Neural cell (in vitro differentiated cells): ENCODE results near the gene GRM5. TPM values are rescaled to one million over a fixed set of nuclear protein-coding genes. Genes with fewer than 3 reads are reported as not detected.
"Not testable (repeated sequence)": the region's sequence is repeated elsewhere in the genome, so short reads cannot be mapped to it uniquely, and the experiment has no call there.

ENCODE experiments used
- H2AFZ ChIP-seq: fragments of 200-600, 300-800 bp; sonication (generic), shearing (Covaris generic); 2 replicates; pipeline ENCODE4 v1.6.0; 2014; ENCODE audit warnings: low read depth, mild to moderate bottlenecking, antibody characterized with exemption, low read length, moderate library complexity
- H3F3A ChIP-seq: fragments of 200-600 bp; shearing (Covaris generic); 2 replicates; pipeline ENCODE4 v1.6.1; 2016; ENCODE audit warnings: mild to moderate bottlenecking, moderate library complexity, mixed read lengths, antibody characterized with exemption, low read length; ENCODE audit not compliant: insufficient read depth, poor library complexity, severe bottlenecking
- H3K27ac ChIP-seq: fragments of 200-600, 300-800 bp; sonication (generic), shearing (Covaris generic); 2 replicates; pipeline ENCODE4 v1.5.1; 2014; ENCODE audit warnings: mild to moderate bottlenecking, low read length, moderate library complexity
- H3K27me3 ChIP-seq: fragments of 300-800, 200-600 bp; sonication (generic), shearing (Covaris generic); 2 replicates; pipeline ENCODE4 v1.6.0; 2014; ENCODE audit warnings: mild to moderate bottlenecking, low read depth, low read length, moderate library complexity; ENCODE audit not compliant: insufficient read depth
- H3K36me3 ChIP-seq: fragments of 300-800, 200-600 bp; sonication (generic), shearing (Covaris generic); 2 replicates; pipeline ENCODE4 v1.5.1; 2014; ENCODE audit warnings: mild to moderate bottlenecking, antibody characterized with exemption, low read length, moderate library complexity; ENCODE audit not compliant: insufficient read depth
- H3K4me2 ChIP-seq: fragments of 300-800, 200-600 bp; sonication (generic), shearing (Covaris generic); 2 replicates; pipeline ENCODE4 v1.6.0; 2014; ENCODE audit warnings: mild to moderate bottlenecking, low read length
- H3K4me3 ChIP-seq: fragments of 300-800, 200-600 bp; sonication (generic), shearing (Covaris generic); 2 replicates; pipeline ENCODE4 v1.5.1; 2014; ENCODE audit warnings: mild to moderate bottlenecking, low read length, moderate library complexity
- H3K79me2 ChIP-seq: fragments of 200-600 bp; shearing (Covaris generic); replicated peaks from 2 replicates; pipeline ENCODE4 v1.6.0; 2014; ENCODE audit warnings: mild to moderate bottlenecking, low read length, moderate library complexity; ENCODE audit not compliant: insufficient read depth
- H3K9ac ChIP-seq: fragments of 300-800, 200-600 bp; sonication (generic), shearing (Covaris generic); 2 replicates; pipeline ENCODE4 v1.6.1; 2016; ENCODE audit warnings: mild to moderate bottlenecking, low read length, mixed read lengths
- H3K9me2 ChIP-seq: fragments of 200-600 bp; shearing (Covaris generic); 2 replicates; pipeline ENCODE4 v1.6.1; 2016; ENCODE audit warnings: mild to moderate bottlenecking, low read length, mixed read lengths; ENCODE audit not compliant: insufficient read depth
- H3K9me3 ChIP-seq: fragments of 200-600, 300-800 bp; sonication (generic), shearing (Covaris generic); 2 replicates; pipeline ENCODE4 v1.6.1; 2016; ENCODE audit warnings: mild to moderate bottlenecking, mixed run types, low read length, moderate library complexity, mixed read lengths
- H4K20me1 ChIP-seq: fragments of 200-600 bp; shearing (Covaris generic); 2 replicates; pipeline ENCODE4 v1.6.1; 2016; ENCODE audit warnings: mild to moderate bottlenecking, mixed run types; ENCODE audit not compliant: insufficient read depth
- EP300 ChIP-seq: fragments of 450-650 bp; conservative IDR thresholded peaks from 2 replicates; pipeline ENCODE4 v1.6.1; 2014; ENCODE audit warnings: antibody characterized with exemption, mild to moderate bottlenecking, moderate library complexity; ENCODE audit not compliant: poor library complexity, severe bottlenecking
- EZH2 ChIP-seq: fragments of 200-600, 300-800 bp; shearing (Covaris generic), sonication (generic); IDR thresholded peaks from 2 replicates; pipeline ENCODE4 v1.6.1; 2014; ENCODE audit warnings: antibody characterized with exemption, low read length, borderline replicate concordance, mild to moderate bottlenecking; ENCODE audit not compliant: insufficient read depth, poor library complexity, severe bottlenecking
- MXI1 ChIP-seq: fragments of 450-650 bp; conservative IDR thresholded peaks from 2 replicates; pipeline ENCODE4 v1.6.1; 2014; ENCODE audit warnings: antibody characterized with exemption, mild to moderate bottlenecking; ENCODE audit not compliant: poor library complexity, severe bottlenecking
- POLR2AphosphoS5 ChIP-seq: IDR thresholded peaks from 2 replicates; pipeline ENCODE4 v1.6.1; 2012
- RAD21 ChIP-seq: fragments of 450-650 bp; conservative IDR thresholded peaks from 2 replicates; pipeline ENCODE4 v1.6.1; 2014; ENCODE audit warnings: antibody characterized with exemption, mild to moderate bottlenecking, moderate library complexity
- SMC3 ChIP-seq: fragments of 450-650 bp; conservative IDR thresholded peaks from 2 replicates; pipeline ENCODE4 v1.6.1; 2014; ENCODE audit warnings: antibody characterized with exemption, mild to moderate bottlenecking, moderate library complexity; ENCODE audit not compliant: poor library complexity
- TAF1 ChIP-seq: IDR thresholded peaks from 2 replicates; pipeline ENCODE4 v1.6.1; 2012; ENCODE audit warnings: low read depth
- polyA plus RNA-seq: library from polyadenylated mRNA; depleted of rRNA; stranded (reverse); fragments of >200 nt; gene quantifications from 2 replicates; pipeline ENCODE4 v1.2.3, GENCODE V29; 2014
- TF ChIP-seq, protein P1 (sequence below): IDR thresholded peaks from 2 replicates; pipeline ENCODE4 v1.6.1; 2012; ENCODE audit warnings: borderline replicate concordance
- TF ChIP-seq, protein P2 (sequence below): fragments of 450-650 bp; IDR thresholded peaks from 2 replicates; pipeline ENCODE4 v1.5.1; 2014; ENCODE audit warnings: antibody characterized with exemption, mild to moderate bottlenecking, moderate library complexity; ENCODE audit not compliant: poor library complexity, severe bottlenecking

Gene GRM5
- polyA plus RNA-seq, 1 donor from 2014 or later, result 11.8 TPM

DNA sequence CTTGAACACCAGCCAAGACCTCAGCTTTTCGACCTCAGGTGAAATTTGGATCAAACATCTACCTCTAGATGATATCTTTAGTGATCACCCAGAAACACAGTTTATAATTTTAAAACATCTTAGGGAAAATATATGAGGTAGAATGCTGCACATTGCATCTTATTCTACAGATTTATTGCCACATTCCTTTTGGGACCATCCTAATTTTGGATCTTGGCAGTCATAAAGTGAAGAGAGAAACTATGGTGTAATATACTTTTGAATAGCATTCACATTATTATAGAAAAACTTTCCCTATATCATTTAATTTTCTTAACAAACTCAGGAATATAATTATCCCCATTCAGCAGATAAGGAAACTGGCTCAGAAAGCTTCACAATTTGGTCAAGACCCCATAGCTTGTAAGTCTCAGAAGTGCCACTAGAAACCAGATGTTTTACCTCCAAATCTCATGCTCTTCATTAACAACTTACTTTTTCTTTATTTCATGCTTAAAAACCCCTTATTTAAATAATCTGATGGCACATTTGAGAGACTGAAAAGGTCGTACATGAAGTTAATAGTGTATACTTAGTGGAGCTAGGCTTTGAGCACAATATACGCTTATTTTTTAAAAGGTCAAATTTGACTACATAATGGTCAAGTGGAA is 529.0 kb downstream of the GRM5 start:
- Histone ChIP-seq H3K4me3 (no peak overlapping the region), H3K4me2 (no peak overlapping the region), H3K27ac (no peak overlapping the region), H3K79me2 (no peaks in the 10 kb centered on the region), H2AFZ (no peak overlapping the region), H3F3A (no peaks in the 10 kb centered on the region), H3K9ac (no peak overlapping the region), H3K27me3 (no peaks in the 10 kb centered on the region), H3K9me3 (no peaks in the 10 kb centered on the region), H4K20me1 (no peaks in the 10 kb centered on the region), H3K9me2 (no peaks in the 10 kb centered on the region), H3K36me3 (no peaks in the 10 kb centered on the region)
- TF ChIP-seq EZH2, result no peak

DNA sequence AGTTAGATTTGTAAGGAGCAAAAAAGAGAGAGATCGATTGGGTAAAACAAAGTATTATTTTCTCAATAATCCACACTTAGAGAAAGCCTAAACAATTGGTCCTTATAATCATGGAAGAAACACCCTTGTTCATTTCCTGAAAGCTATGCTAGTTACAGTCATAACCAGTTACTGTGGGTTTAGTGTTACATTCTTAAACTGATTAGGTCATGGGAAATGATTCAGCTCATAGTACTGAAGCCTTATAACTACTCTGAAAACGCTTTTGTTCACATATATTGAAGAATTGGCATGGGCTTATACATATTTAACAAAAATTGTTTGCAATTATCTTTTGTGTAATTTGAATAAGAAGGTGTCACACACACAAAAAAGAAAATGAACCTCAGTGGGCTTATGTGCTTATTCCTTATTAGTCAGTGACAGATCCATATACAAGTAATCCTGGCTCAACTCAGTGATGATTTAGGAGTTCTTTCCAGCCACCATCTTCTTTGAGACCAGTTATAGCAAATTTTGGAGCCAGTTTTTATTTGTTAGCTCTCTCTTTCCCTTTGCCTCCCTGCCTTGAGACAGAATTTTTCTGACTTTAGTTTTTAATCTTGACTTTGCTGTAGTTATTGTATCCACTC is 529.8 kb downstream of the GRM5 start:
- Histone ChIP-seq H2AFZ (no peak overlapping the region), H3K9ac (no peak overlapping the region), H4K20me1 (no peaks in the 10 kb centered on the region), H3K27ac (no peak overlapping the region), H3F3A (no peaks in the 10 kb centered on the region), H3K36me3 (no peaks in the 10 kb centered on the region), H3K27me3 (no peaks in the 10 kb centered on the region), H3K79me2 (no peaks in the 10 kb centered on the region), H3K9me3 (no peaks in the 10 kb centered on the region), H3K9me2 (no peaks in the 10 kb centered on the region), H3K4me2 (no peak overlapping the region), H3K4me3 (no peak overlapping the region)
- TF ChIP-seq, protein P1, sequence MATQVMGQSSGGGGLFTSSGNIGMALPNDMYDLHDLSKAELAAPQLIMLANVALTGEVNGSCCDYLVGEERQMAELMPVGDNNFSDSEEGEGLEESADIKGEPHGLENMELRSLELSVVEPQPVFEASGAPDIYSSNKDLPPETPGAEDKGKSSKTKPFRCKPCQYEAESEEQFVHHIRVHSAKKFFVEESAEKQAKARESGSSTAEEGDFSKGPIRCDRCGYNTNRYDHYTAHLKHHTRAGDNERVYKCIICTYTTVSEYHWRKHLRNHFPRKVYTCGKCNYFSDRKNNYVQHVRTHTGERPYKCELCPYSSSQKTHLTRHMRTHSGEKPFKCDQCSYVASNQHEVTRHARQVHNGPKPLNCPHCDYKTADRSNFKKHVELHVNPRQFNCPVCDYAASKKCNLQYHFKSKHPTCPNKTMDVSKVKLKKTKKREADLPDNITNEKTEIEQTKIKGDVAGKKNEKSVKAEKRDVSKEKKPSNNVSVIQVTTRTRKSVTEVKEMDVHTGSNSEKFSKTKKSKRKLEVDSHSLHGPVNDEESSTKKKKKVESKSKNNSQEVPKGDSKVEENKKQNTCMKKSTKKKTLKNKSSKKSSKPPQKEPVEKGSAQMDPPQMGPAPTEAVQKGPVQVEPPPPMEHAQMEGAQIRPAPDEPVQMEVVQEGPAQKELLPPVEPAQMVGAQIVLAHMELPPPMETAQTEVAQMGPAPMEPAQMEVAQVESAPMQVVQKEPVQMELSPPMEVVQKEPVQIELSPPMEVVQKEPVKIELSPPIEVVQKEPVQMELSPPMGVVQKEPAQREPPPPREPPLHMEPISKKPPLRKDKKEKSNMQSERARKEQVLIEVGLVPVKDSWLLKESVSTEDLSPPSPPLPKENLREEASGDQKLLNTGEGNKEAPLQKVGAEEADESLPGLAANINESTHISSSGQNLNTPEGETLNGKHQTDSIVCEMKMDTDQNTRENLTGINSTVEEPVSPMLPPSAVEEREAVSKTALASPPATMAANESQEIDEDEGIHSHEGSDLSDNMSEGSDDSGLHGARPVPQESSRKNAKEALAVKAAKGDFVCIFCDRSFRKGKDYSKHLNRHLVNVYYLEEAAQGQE, result no peak
- no peak for TF ChIP-seq EP300
- TF ChIP-seq RAD21, result no peak
- TF ChIP-seq POLR2AphosphoS5, result no peak

DNA sequence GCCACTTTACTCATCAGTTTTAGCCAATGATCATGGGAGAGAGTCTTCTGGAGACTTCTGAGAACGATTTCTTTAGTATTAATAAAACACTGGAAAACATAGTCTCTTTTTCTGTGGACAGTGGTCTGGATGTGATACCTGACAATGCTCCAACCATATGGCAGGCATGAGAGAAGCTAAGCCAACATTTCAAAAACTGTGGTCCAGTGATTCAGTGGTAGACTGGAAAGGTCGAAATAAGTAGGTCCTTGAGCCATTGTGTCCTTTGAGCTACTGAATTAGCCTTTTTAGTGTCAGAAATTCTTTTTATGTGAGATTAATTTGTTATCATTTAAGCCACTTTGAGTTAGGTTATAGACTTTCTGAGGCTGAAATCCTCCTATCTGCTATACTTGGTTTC is 530.5 kb downstream of the GRM5 start:
- no peaks in the 10 kb centered on the region for H3F3A ChIP-seq
- no peaks in the 10 kb centered on the region for H3K79me2 ChIP-seq
- no peaks in the 10 kb centered on the region for H3K9me2 ChIP-seq
- no peak overlapping the region for H3K9ac ChIP-seq
- H3K9me3 ChIP-seq, result no peaks in the 10 kb centered on the region
- no peak overlapping the region for H3K4me3 ChIP-seq
- H2AFZ ChIP-seq, result no peak overlapping the region
- H3K27ac ChIP-seq, result no peak overlapping the region
- H3K27me3 ChIP-seq, result no peaks in the 10 kb centered on the region
- H3K4me2 ChIP-seq, result no peak overlapping the region
- no peaks in the 10 kb centered on the region for H4K20me1 ChIP-seq
- no peak for TF ChIP-seq POLR2AphosphoS5
- no peak for TF ChIP-seq TAF1
- TF ChIP-seq, protein P1, result no peak
- no peak for TF ChIP-seq MXI1
- no peak for TF ChIP-seq SMC3
- TF ChIP-seq EZH2, result no peak
- TF ChIP-seq EP300, result no peak
- TF ChIP-seq, protein P2, sequence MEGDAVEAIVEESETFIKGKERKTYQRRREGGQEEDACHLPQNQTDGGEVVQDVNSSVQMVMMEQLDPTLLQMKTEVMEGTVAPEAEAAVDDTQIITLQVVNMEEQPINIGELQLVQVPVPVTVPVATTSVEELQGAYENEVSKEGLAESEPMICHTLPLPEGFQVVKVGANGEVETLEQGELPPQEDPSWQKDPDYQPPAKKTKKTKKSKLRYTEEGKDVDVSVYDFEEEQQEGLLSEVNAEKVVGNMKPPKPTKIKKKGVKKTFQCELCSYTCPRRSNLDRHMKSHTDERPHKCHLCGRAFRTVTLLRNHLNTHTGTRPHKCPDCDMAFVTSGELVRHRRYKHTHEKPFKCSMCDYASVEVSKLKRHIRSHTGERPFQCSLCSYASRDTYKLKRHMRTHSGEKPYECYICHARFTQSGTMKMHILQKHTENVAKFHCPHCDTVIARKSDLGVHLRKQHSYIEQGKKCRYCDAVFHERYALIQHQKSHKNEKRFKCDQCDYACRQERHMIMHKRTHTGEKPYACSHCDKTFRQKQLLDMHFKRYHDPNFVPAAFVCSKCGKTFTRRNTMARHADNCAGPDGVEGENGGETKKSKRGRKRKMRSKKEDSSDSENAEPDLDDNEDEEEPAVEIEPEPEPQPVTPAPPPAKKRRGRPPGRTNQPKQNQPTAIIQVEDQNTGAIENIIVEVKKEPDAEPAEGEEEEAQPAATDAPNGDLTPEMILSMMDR, result no peak
- TF ChIP-seq RAD21, result no peak
- H3K36me3 ChIP-seq, result no peaks in the 10 kb centered on the region

DNA sequence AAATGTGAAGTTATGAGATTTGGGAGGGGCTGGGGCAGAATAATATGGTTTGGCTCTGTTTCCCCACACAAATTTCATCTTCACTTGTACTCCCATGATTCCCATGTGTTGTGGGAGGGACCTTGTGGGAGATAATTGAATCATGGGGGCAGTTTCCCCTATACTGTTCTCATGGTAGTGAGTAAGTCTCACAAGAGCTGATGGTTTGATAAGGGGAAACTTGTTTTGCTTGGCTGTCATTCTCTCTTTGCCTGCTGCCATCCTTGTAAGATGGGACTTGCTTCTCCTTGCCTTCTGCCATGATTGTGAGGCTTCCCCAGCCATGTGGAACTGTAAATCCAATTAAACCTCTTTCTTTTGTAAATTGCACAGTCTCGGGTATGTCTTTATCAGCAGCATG is 531.1 kb downstream of the GRM5 start:
- not testable (repeated sequence) for H3K9me2 ChIP-seq, H2AFZ ChIP-seq, H3K27me3 ChIP-seq, H3K79me2 ChIP-seq, H3K36me3 ChIP-seq, H3K27ac ChIP-seq, H3K9ac ChIP-seq, H4K20me1 ChIP-seq, H3K9me3 ChIP-seq, H3K4me2 ChIP-seq, H3F3A ChIP-seq, H3K4me3 ChIP-seq
